GM06990 (cell line): ENCODE results near the gene ADAMTS17.

Experiments used
- DNase-seq: peaks from one replicate; pipeline ENCODE4 v3.0.0-alpha.2; 2011; ENCODE audit not compliant: insufficient read length; ENCODE audit errors: extremely low read depth
- H3K27me3 ChIP-seq: replicated peaks from 2 replicates; pipeline ENCODE4 v1.6.0; 2011; ENCODE audit warnings: low read length; ENCODE audit not compliant: control insufficient read depth, insufficient read depth
- H3K36me3 ChIP-seq: 2 replicates; pipeline ENCODE4 v1.5.1; 2011; ENCODE audit warnings: low read length; ENCODE audit not compliant: control insufficient read depth, insufficient read depth
- H3K4me3 ChIP-seq: replicated peaks from 2 replicates; pipeline ENCODE4 v1.5.1; 2011; ENCODE audit warnings: low read depth, mild to moderate bottlenecking, control low read depth, low read length
- TF ChIP-seq, protein P1 (sequence below): IDR thresholded peaks from 2 replicates; pipeline ENCODE4 v1.5.1; 2011; ENCODE audit warnings: low read length, control low read depth, mild to moderate bottlenecking, inconsistent platforms; ENCODE audit not compliant: insufficient read depth, poor library complexity, severe bottlenecking

The ADAMTS17 gene

DNA sequence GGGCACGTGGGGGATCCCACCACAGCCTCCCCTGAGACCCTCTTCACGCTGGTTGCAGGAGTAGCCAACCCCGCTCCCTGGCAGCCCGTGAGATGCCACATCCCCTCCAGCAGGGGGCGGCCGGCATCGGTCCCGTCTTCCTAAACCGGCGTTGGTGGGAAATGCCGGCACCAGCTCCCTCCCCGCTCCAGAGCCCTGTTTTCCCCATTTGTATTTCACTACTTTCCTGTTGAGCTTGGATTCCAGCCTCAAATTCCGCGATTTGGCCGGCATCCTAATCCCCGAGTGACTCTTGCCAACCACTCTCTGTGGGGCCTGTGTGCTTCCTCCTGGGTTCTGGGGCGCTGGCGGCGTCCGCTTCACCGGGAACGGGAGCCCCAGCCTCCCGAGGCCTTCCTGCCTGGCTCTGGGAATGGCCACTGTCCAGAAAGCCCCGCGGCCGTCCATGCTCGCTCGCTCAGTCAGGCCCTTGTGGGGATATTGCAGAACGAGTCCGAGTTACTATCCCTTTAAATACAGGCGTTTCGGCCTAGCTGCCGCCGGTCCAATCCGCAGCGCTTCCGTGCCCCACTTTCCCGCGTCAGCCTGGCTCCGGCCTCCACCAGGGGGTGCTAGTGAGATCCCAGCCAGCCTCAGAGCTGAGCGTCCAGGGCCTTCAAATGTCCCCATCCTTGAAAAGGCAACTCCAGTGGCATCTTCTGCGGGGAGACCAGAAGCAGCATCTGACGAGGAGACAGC lies 8.1 kb upstream of the ADAMTS17 start:
- H3K36me3 ChIP-seq = no peaks in the 10 kb centered on the region
- TF ChIP-seq, protein P1, sequence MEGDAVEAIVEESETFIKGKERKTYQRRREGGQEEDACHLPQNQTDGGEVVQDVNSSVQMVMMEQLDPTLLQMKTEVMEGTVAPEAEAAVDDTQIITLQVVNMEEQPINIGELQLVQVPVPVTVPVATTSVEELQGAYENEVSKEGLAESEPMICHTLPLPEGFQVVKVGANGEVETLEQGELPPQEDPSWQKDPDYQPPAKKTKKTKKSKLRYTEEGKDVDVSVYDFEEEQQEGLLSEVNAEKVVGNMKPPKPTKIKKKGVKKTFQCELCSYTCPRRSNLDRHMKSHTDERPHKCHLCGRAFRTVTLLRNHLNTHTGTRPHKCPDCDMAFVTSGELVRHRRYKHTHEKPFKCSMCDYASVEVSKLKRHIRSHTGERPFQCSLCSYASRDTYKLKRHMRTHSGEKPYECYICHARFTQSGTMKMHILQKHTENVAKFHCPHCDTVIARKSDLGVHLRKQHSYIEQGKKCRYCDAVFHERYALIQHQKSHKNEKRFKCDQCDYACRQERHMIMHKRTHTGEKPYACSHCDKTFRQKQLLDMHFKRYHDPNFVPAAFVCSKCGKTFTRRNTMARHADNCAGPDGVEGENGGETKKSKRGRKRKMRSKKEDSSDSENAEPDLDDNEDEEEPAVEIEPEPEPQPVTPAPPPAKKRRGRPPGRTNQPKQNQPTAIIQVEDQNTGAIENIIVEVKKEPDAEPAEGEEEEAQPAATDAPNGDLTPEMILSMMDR = peak; percentile 96
- peak overlapping the region; percentile 66 for H3K4me3 ChIP-seq
- no peaks in the 10 kb centered on the region for H3K27me3 ChIP-seq
- DNase-seq = peak; percentile 85

DNA sequence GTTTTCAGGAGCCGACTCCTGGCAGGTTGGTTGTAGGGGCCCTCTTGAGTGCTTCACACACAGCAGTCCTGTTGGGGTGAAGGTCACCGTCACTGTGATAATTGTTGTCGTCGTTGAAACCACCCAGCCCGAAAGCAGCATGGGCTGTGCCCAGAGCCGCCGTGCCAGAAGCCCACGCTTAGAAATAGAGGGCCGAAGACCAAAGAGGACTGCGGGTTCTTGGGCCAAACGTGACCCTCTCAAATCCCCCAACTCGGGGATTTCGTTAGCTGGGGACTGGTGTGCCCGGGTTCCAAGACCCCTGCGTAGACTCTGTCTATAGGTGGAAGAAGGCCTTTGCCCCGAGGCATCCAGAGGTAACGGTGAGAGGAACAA lies 7.5 kb upstream of the ADAMTS17 start:
- Histone ChIP-seq H3K27me3 (no peaks in the 10 kb centered on the region), H3K4me3 (no peak overlapping the region), H3K36me3 (no peaks in the 10 kb centered on the region)
- no peak for DNase-seq
- TF ChIP-seq, protein P1 = no peak

DNA sequence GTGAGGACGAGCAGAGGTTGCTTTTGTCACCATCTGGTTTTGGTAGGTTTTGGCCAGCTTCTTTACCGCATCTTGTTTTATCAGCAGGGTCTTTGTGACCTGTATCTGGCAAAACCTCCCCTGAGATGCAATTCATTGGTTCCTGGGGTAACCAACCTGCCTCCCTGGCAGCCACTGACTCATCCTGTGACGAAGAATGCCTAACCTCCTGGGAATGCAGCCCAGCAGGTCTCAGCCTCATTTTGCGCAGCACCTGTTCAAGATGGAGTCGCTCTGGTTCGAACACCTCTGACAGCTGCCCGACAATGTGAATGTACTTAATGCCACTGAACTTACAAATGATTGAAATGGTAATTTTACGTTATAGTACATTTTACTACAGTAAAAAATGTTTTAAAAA lies 6.8 kb upstream of the ADAMTS17 start:
- Histone ChIP-seq H3K27me3 (no peaks in the 10 kb centered on the region), H3K4me3 (no peak overlapping the region), H3K36me3 (no peaks in the 10 kb centered on the region)
- DNase-seq = no peak
- TF ChIP-seq, protein P1 = no peak

GRCh38 chr15:100346866-100347512 lies 5.2 kb upstream of the ADAMTS17 start:
- H3K4me3 ChIP-seq = no peak overlapping the region
- TF ChIP-seq, protein P1 = no peak
- no peak for DNase-seq
- H3K36me3 ChIP-seq = no peaks in the 10 kb centered on the region
- no peaks in the 10 kb centered on the region; the same call in 1 of the 2 replicates for H3K27me3 ChIP-seq

DNA sequence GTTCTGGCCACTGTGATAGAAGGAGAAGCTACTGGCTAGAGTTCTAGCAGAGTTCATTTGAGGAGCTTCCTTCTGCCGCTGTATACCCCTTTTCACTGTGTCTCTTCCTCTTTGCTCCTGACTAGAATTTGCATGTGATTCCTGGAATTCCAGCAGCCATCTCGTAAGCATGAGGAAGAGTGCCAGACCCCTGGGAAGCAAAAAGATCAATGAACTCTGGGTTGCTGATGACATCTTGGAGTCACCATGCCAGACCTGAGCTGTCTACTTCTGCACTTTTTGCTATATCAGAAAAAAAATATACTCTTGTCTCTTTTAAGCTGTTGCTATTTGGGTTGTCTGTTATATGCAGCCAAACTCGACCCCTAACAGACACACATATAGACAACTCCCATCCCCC lies 3.7 kb upstream of the ADAMTS17 start:
- DNase-seq = no peak
- Histone ChIP-seq H3K4me3 (no peak overlapping the region), H3K27me3 (no peaks in the 10 kb centered on the region; the same call in 1 of the 2 replicates), H3K36me3 (no peaks in the 10 kb centered on the region)
- TF ChIP-seq, protein P1 = no peak
